Liver (tissue), 9 donors: ENCODE measurements around the gene PPP2R2D. TPM values are rescaled to one million over a fixed set of nuclear protein-coding genes. Genes with fewer than 3 reads are reported as not detected.

Experiments used
- DNase-seq: peaks from one replicate; pipeline ENCODE4 v3.0.0-alpha.2; 2017; ENCODE audit warnings: low spot score
- H3K27ac ChIP-seq, 2 donors: one replicate each; pipeline ENCODE4 v1.7.0; 2013; ENCODE audit warnings: inconsistent platforms in 2 of 2, low read length in 2 of 2, control low read depth in 1 of 2, low read depth in 1 of 2, mild to moderate bottlenecking in 1 of 2
- H3K27me3 ChIP-seq, 4 donors: one replicate each; pipeline versions ENCODE4 v1.6.1 to v1.7.0; 2013; ENCODE audit warnings: low read length in 3 of 4, inconsistent platforms in 1 of 4, mild to moderate bottlenecking in 1 of 4, moderate library complexity in 1 of 4; ENCODE audit not compliant: control insufficient read depth in 4 of 4, insufficient read depth in 4 of 4
- H3K36me3 ChIP-seq, 4 donors: one replicate each; pipeline versions ENCODE4 v1.6.1 to v1.7.0; 2013; ENCODE audit warnings: low read length in 3 of 4, mild to moderate bottlenecking in 3 of 4, low read depth in 1 of 4, moderate library complexity in 1 of 4; ENCODE audit not compliant: control insufficient read depth in 4 of 4, insufficient read depth in 3 of 4
- H3K4me1 ChIP-seq, 4 donors: one replicate each; pipeline versions ENCODE4 v1.6.1 to v1.7.0; 2013; ENCODE audit warnings: low read length in 3 of 4, mild to moderate bottlenecking in 3 of 4, moderate library complexity in 1 of 4; ENCODE audit not compliant: control insufficient read depth in 4 of 4, insufficient read depth in 4 of 4
- H3K4me3 ChIP-seq, 3 donors: one replicate each; pipeline versions ENCODE4 v1.6.1 to v1.7.0; 2013; ENCODE audit warnings: low read length in 3 of 3, control low read depth in 1 of 3, low read depth in 1 of 3, mild to moderate bottlenecking in 1 of 3
- H3K9ac ChIP-seq, 2 donors: one replicate each; pipeline ENCODE4 v1.7.0; 2013; ENCODE audit warnings: low read length in 2 of 2, mild to moderate bottlenecking in 2 of 2, moderate library complexity in 2 of 2, control low read depth in 1 of 2, low read depth in 1 of 2
- H3K9me3 ChIP-seq, 4 donors: one replicate each; pipeline versions ENCODE4 v1.6.1 to v1.7.0; 2013; ENCODE audit warnings: low read length in 3 of 4; ENCODE audit not compliant: control insufficient read depth in 4 of 4
- ATF3 ChIP-seq: IDR thresholded peaks from 2 replicates; pipeline ENCODE4 v1.6.1; 2016; ENCODE audit warnings: antibody characterized with exemption
- CTCF ChIP-seq: fragments of 150-350 bp; IDR thresholded peaks from 2 replicates; pipeline ENCODE4 v1.5.1; 2017; ENCODE audit warnings: improper control_type of control experiment, low read depth, low read length; ENCODE audit not compliant: missing input control
- EGR1 ChIP-seq, 2 donors: IDR thresholded peaks; 2 replicates each; pipeline ENCODE4 v1.6.1; 2016 to 2018; ENCODE audit warnings: antibody characterized with exemption in 2 of 2, low read depth in 2 of 2
- FOXA1 ChIP-seq: IDR thresholded peaks from 2 replicates; pipeline ENCODE4 v1.6.1; 2016; ENCODE audit warnings: antibody characterized with exemption
- FOXA2 ChIP-seq: IDR thresholded peaks from 2 replicates; pipeline ENCODE4 v1.6.1; 2016; ENCODE audit warnings: antibody characterized with exemption
- GABPA ChIP-seq, 2 donors: IDR thresholded peaks in 1 of 2; conservative IDR thresholded peaks in 1 of 2; 2 replicates each; pipeline ENCODE4 v1.6.1; 2016; ENCODE audit warnings: antibody characterized with exemption in 2 of 2, mild to moderate bottlenecking in 1 of 2, moderate library complexity in 1 of 2
- HNF4A ChIP-seq, 2 donors: conservative IDR thresholded peaks; 2 replicates each; pipeline ENCODE4 v1.6.1; 2016; ENCODE audit warnings: antibody characterized with exemption in 2 of 2, mild to moderate bottlenecking in 2 of 2
- HNF4G ChIP-seq: IDR thresholded peaks from 2 replicates; pipeline ENCODE4 v1.6.1; 2016; ENCODE audit warnings: antibody characterized with exemption
- MAX ChIP-seq: IDR thresholded peaks from 2 replicates; pipeline ENCODE4 v1.6.1; 2016; ENCODE audit warnings: antibody characterized with exemption
- NR2F2 ChIP-seq: IDR thresholded peaks from 2 replicates; pipeline ENCODE4 v1.6.1; 2016; ENCODE audit warnings: antibody characterized with exemption
- RAD21 ChIP-seq, 2 donors: IDR thresholded peaks; 2 replicates each; pipeline ENCODE4 v1.6.1; 2016; ENCODE audit warnings: antibody characterized with exemption in 2 of 2, mild to moderate bottlenecking in 2 of 2
- RXRA ChIP-seq, 2 donors: IDR thresholded peaks; 2 replicates each; pipeline ENCODE4 v1.6.1; 2017 to 2018; ENCODE audit warnings: antibody characterized with exemption in 2 of 2, mild to moderate bottlenecking in 1 of 2
- SP1 ChIP-seq: IDR thresholded peaks from 2 replicates; pipeline ENCODE4 v1.6.1; 2018; ENCODE audit warnings: antibody characterized with exemption, mild to moderate bottlenecking
- TAF1 ChIP-seq: conservative IDR thresholded peaks from 2 replicates; pipeline ENCODE4 v1.6.1; 2016; ENCODE audit warnings: antibody characterized with exemption, mild to moderate bottlenecking
- YY1 ChIP-seq: IDR thresholded peaks from 2 replicates; pipeline ENCODE4 v1.6.1; 2016; ENCODE audit warnings: antibody characterized with exemption, mild to moderate bottlenecking
- ZBTB33 ChIP-seq: IDR thresholded peaks from 2 replicates; pipeline ENCODE4 v1.6.1; 2016; ENCODE audit warnings: antibody characterized with exemption
- WGBS: extraction: QIAGEN DNeasy Blood & Tissue Kit; methylation state at CpG from one replicate; pipeline ENCODE4 v1.1.7; 2013; 5-methylcytosine and 5-hydroxymethylcytosine counted together
- polyA plus RNA-seq, 2 donors: library from polyadenylated mRNA; stranded (reverse) in 1 of 2; unstranded in 1 of 2; fragments of 200-250 nt in 1 of 2; fragments of >200 nt in 1 of 2; fragmentation: Nextera tagmentation in 1 of 2; extraction: Ambion mirVana in 1 of 2; gene quantifications; one replicate each; pipeline versions ENCODE4 v1.2.1 to v1.2.3, GENCODE V29; 2013 to 2015
- total RNA-seq, 2 donors: library from RNA; depleted of rRNA; stranded (reverse); fragments of >200 nt; gene quantifications; one replicate each; pipeline ENCODE4 v1.2.3, GENCODE V29; 2014
- donor health status: healthy.
- donor health status: healthy.
- donor health status: healthy.
- donor health status: healthy.
- donor health status: healthy.

The PPP2R2D gene
- total and polyA plus RNA-seq, 4 donors, result 5.9 to 20.5 (median 14.3) TPM

- Histone ChIP-seq H3K4me1 (no peaks in the 10 kb centered on the region), H3K27ac (no peak overlapping the region), H3K4me3 (no peak overlapping the region), H3K36me3 (no peaks in the 10 kb centered on the region), H3K9me3 (peaks cover 0 to 3% (median 0%) of the 10 kb centered on the region in 4 donors), H3K27me3 (no peaks in the 10 kb centered on the region), H3K9ac (no peak overlapping the region)
- TF ChIP-seq FOXA2, result no peak
- TF ChIP-seq RXRA (IDR thresholded peaks at IDR 0.05), result no peak
- TF ChIP-seq EGR1 (IDR thresholded peaks at IDR 0.05; ENCODE audit: low read depth in 2 of 2), result no peak
- TF ChIP-seq SP1, result no peak
- TF ChIP-seq CTCF, result no peak
- TF ChIP-seq MAX, result no peak
- no peak for TF ChIP-seq ZBTB33
- TF ChIP-seq RAD21 (IDR thresholded peaks at IDR 0.05), result no peak
- no peak for TF ChIP-seq YY1
- TF ChIP-seq ATF3, result no peak
- no peak for TF ChIP-seq HNF4G
- no peak for TF ChIP-seq GABPA (IDR thresholded peaks at IDR 0.05 in 1 of 2, conservative IDR thresholded peaks at IDR 0.05 in 1 of 2)
- TF ChIP-seq NR2F2, result no peak
- no peak for TF ChIP-seq HNF4A (conservative IDR thresholded peaks at IDR 0.05)
- no peak for TF ChIP-seq FOXA1
- TF ChIP-seq TAF1, result no peak
- no peak for DNase-seq
- WGBS, result 95% methylated on average over 10 of the region's 10 CpGs
Measured at GRCh38 chr10:132007681-132008080, 106.9 kb downstream of the PPP2R2D start.

Other genes starting within 250 kb of the PPP2R2D start
- 100 to 1,000 TPM in 1 of 2 donors, 10 to 100 TPM in 1; 36.8 to 151 TPM for gene BNIP3, start 80.9 kb downstream of the PPP2R2D start, total RNA-seq
- 100 to 1,000 TPM in 1 of 2 donors, 10 to 100 TPM in 1; 94.4 to 133 TPM for gene BNIP3, start 80.9 kb downstream of the PPP2R2D start, polyA plus RNA-seq
- gene JAKMIP3, start 164.9 kb downstream of the PPP2R2D start, total RNA-seq, result under 1 TPM; 0.09 to 0.17 TPM
- under 1 TPM in 1 of 2 donors, not detected in 1; 0.08 TPM for gene JAKMIP3, start 164.9 kb downstream of the PPP2R2D start, polyA plus RNA-seq